Stimulated activated naive CD4-positive, alpha-beta T cell (primary cell): ENCODE data around the gene CLEC18B.
A peak's percentile ranks its signal among the peaks of the same experiment; 100 is the strongest.
"Not testable (repeated sequence)": the region's sequence is repeated elsewhere in the genome, so short reads cannot be mapped to it uniquely, and the experiment has no call there.

ENCODE experiments used
- DNase-seq, 6 experiments: peaks; one replicate each; lab custom pipeline; 2025; lab: John Stamatoyannopoulos, UW

CLEC18B gene

GRCh38 chr16:74406600-74407361 is 14.5 kb downstream of the CLEC18B start:
- DNase-seq: not testable (repeated sequence)

DNA sequence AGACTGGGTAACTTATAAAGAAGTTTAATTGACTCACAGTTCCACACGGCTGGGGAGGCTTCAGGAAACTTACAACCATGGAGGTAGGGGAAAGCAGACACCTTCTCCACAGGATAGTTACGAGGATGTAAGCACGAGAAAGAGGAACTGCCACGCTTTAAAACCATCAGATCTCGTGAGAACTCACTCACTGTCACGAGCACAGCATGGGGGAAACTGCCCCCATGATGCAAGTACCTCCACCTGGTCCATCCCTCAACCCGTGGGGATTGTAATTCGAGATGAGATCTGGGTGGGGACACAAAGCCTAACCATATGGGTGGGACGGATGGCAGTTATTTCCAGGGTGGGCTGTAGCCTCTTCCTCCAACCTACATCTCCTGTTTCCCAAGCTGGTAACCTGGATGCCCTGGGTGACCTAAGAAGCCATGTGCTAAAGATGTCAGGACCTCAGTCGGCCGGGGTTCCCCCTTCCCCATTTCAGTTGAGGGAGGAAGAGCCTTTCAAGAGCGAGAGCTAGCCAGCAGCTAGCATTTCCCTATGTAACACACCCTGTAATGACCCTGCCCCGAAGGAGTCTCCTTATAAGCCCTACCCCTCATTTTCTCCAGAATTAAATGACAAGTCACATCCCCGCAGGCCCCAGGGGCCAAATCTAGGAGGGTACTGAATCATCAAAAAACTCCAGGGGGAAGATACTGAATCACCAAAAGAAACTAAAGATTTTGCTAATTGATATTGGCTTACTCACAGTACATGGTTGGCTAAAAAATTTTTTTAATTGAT is 16.9 kb downstream of the CLEC18B start:
- not testable (repeated sequence) for DNase-seq

DNA sequence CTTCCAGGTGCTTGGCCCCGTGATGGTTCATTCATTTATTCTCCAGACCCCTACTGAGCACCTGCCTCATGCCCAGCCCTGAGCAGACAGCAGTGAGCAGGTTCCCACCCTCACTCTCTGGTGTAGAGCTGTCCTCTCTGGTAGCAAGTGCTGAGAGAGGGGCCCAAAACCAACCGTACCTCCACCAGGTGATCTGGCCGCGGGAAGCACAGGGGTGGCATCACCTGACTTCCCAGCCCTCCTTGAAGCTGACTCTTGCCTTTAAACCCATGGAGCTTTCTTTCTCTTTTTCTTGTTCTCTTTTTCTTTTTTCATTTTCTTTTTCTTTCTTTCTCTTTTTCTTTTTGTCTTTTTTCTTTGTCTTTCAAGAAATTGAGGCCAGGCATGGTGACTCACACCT is 21.0 kb downstream of the CLEC18B start:
- DNase-seq: not testable (repeated sequence)

GRCh38 chr16:74398212-74398895 is 22.9 kb downstream of the CLEC18B start:
- DNase-seq: not testable (repeated sequence)

DNA sequence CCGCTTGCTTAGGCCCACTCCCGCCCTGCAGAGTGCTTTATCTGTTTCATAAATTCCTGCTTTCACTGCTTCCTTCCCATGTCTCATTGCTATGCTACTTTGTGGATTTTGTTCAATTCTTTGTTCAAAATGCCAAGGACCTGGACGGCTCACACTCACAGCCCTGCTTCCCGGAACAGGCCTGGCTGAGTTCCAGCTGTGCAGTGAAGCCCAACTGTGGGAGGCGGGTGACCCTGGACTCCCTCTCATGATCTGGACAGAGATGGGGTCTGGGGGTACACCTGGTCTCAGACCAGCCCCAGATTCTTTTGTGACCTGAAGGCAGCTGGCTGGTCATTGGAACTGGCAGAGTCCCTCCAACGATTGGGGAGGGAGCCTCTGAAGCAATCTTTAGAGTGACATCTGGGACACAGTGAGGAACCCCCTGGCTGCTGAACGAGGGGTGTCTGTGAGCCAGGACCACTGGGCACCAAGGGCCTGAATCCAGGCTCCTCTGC is 24.7 kb downstream of the CLEC18B start:
- DNase-seq: not testable (repeated sequence)

- not testable (repeated sequence) for DNase-seq
Observed at GRCh38 chr16:74394604-74395003, 26.7 kb downstream of the CLEC18B start.

GRCh38 chr16:74394131-74394530 is 27.1 kb downstream of the CLEC18B start:
- not testable (repeated sequence) for DNase-seq

- DNase-seq: not testable (repeated sequence)
Observed at GRCh38 chr16:74391454-74392050, 29.7 kb downstream of the CLEC18B start.

DNA sequence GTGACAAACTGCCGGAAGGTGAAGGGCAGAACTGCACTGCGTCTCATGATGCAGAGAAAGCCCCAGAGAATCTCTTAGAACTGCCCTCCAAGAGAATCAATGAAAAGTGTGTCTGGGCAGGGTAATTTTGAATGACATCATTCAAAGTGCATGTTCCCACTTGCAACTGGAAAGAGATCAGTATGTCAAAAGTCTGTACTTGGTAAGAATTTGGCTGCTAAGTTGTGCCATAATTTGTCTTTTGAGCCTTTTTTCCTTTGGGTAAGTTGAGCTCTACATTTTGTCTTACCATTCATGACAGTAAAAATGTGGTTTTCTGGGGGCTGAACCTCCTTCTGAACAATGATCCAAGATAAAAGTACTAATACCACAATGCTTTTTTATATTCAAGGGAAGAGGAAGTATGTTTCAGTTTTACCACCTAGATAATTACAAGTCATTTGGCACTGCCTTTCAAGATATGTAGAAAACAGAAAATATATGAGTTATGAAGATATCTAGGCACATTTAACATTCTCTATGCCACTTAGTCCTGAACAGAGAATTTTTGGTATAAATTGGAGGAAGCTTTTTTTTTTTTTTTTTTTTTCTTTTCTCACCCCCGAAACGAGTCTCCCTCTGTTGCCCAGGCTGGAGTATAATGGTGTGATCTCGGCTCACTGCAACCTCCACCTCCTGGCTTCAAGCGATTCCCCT is 38.8 kb downstream of the CLEC18B start:
- DNase-seq: peak in 2 of 6 experiments; percentile 20 to 36

DNA sequence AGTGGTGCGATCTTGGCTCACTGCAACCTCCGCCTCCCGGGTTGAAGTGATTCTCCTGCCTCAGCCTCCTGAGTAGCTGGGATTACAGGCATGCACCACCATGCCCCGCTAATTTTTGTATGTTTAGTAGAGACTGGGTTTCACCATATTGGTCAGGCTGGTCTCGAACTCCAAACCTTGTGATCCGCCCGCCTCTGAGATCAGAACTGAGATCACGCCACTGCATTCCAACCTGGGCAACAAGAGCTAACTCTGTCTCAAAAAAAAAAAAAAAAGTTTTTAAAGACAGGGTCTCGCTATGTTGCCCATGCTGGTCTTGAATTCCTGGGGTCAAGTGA is 47.5 kb downstream of the CLEC18B start:
- not testable (repeated sequence) for DNase-seq

- no peak for DNase-seq
Observed at GRCh38 chr16:74372953-74373846, 48.1 kb downstream of the CLEC18B start.

DNA sequence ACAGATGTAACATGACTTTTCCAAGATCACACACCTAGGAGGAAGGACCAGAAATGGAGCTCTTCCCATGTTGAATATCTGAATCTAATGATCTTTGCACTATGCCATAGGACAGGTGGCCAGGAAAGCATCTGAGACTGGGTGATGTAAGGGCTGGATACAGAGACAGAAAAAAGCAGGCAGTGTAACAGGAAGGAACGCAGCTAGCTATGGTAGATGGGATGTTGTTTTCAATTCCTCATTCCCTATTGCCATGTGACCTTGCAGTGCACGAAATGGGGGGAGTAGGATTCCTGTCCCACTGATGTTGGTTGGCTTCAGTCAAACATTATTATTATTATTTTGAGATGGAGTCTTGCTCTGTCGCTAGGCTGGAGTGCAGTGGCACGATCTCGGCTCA is 48.9 kb downstream of the CLEC18B start:
- DNase-seq: no peak

DNA sequence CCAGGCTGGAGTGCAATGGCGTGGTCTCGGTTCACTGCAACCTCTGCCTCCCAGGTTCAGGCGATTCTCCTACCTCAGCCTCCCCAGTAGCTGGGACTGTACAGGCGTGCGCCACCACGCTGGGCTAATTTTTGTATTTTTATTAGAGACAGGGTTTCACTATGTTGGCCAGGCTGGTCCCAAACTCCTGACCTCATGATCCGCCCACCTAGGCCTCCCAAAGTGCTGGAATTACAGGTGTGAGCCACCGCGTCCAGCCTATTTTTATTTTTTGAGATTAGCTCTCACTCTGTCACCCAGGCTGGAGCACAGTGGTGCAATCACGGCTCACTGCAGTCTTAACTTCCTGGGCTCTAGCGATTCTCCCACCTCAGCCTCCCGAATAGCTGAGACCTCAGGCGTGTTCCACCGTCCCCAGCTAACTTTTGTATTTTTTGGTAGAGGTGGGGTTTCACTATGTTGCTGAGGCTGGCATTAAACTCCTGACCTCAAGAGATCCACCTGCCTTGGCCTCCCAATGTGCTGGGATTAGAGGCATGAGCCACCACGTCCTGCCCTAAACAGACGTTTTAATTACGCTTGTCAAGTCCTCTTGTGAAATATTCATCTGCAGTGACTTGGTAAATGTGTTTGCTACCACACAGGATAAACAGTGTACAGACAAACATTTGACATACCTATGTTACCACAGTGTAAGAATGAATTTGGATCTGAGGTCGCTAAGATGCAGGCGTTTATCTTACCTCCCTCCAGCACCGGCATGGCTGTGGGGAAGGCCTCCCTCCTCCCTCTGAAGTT is 50.7 kb downstream of the CLEC18B start:
- DNase-seq: not testable (repeated sequence)

GRCh38 chr16:74368002-74368911 is 53.0 kb downstream of the CLEC18B start:
- peak; percentile 92 to 99 (median 97) for DNase-seq

GRCh38 chr16:74367469-74368001 is 53.7 kb downstream of the CLEC18B start:
- DNase-seq: peak in 4 of 6 experiments; percentile 26 to 56 (median 34)

- DNase-seq: not testable (repeated sequence)
Observed at GRCh38 chr16:74361646-74362610, 59.4 kb downstream of the CLEC18B start.
